Measurements from ENCODE around the gene ADAMTS4. TPM values are rescaled to one million over a fixed set of nuclear protein-coding genes. Genes with fewer than 3 reads are reported as not detected.

Gene ADAMTS4
- total and polyA plus RNA-seq, 2 donors (not counting 3 experiments of a cell fraction or from before 2014, with no cell fraction given): 2.5 to 13.6 TPM

DNA sequence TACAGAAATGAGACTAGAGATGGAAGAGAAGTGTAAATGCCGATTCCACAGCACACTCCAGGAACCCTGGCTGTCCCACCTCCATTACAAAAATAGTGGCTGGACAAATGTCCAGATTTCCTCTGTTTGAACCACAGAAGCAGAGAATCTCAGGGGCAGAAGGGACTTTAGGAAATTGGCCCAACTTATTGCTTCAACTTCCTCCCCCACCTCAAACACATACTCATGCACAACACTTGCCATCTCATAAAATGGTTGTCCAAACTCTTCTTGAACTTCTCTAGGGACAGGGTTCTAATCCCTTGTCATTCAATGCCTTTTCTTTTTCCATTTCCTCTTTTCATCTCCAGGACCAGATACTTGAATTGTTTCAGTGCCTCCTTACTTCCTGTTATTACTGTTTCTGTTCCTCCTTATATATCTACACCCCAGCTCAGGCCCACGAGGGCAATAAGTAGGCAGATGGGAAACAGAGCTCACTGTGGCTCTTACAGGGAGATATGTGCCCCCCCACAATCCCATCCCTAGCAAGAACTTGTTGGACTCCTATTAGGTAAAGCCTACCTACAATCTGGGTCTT, 13.0 kb downstream of the ADAMTS4 start:
- Histone ChIP-seq H3K9ac (replicated peaks; ENCODE audit: extremely low read depth, insufficient read depth, low read length) (no peak overlapping the region), H3K27ac (ENCODE audit: insufficient read depth, low read depth, low read length) (peak overlapping the region; percentile 48), H3K4me1 (ENCODE audit: control insufficient read depth, extremely low read depth, insufficient read depth, low read length) (peaks cover 28% of the 10 kb centered on the region), H3K4me3 (replicated peaks in 1 of 3; ENCODE audit: insufficient read depth in 1 of 3, low read depth in 1 of 3, low read length in 3 of 3) (no peak overlapping the region), H3K27me3 (ENCODE audit: control insufficient read depth in 2 of 2, insufficient read depth in 2 of 2, low read length in 2 of 2) (no peaks in the 10 kb centered on the region), H4K20me1 (replicated peaks; ENCODE audit: control insufficient read depth, extremely low read depth, insufficient read depth, low read length) (no peaks in the 10 kb centered on the region), H2AFZ (ENCODE audit: low read depth, low read length) (peak overlapping the region; percentile 45), H3K79me2 (ENCODE audit: control insufficient read depth, insufficient read depth, low read length) (no peaks in the 10 kb centered on the region), H3K9me3 (replicated peaks; ENCODE audit: control insufficient read depth, insufficient read depth, low read length) (no peaks in the 10 kb centered on the region), H3K4me2 (ENCODE audit: insufficient read depth, low read length) (peak overlapping the region; percentile 56), H3K9me1 (replicated peaks; ENCODE audit: control insufficient read depth, extremely low read depth, insufficient read depth, low read length) (no peaks in the 10 kb centered on the region), H3K36me3 (ENCODE audit: control insufficient read depth in 2 of 2, extremely low read depth in 1 of 2, insufficient read depth in 2 of 2, low read length in 2 of 2) (no peaks in the 10 kb centered on the region)
- DNase-seq (ENCODE audit: low read depth, low spot score): no peak
- intact Hi-C loops (cut with micrococcal nuclease): loop anchor here (1.0 to 2.0 kb wide), 2 partner anchors 14 to 39 kb away; no protein-coding TSS in a partner anchor
- FAIRE-seq: no peak
- POLR2A ChIA-PET: interaction anchor here (0.7 kb wide), 2 partner anchors 139 to 197 kb away, joined by 3 read pairs; no protein-coding TSS in a partner anchor
- dilution Hi-C loops (cut with MboI; ENCODE audit: extremely low pct_ligation_motif_present, low sequenced_read_pairs): no loop called here
- no TSS peak for BruUV-seq (replicated peaks)
- CTCF ChIA-PET: interaction anchor here (0.6 to 1.5 kb wide), 3 partner anchors 15 to 189 kb away, joined by 3 to 4 read pairs (median 4); no protein-coding TSS in a partner anchor
- TF ChIP-seq GATA2 (IDR thresholded peaks at IDR 0.05; ENCODE audit: insufficient read depth, insufficient read length, low read depth, low read length) (no peak), FOS (IDR thresholded peaks at IDR 0.05; ENCODE audit: borderline replicate concordance, insufficient read depth, low read length) (no peak), POLR2A (IDR thresholded peaks at IDR 0.05; ENCODE audit: low read depth, low read length) (no peak), POLR2AphosphoS5 (IDR thresholded peaks at IDR 0.05; ENCODE audit: insufficient read depth, low read depth, low read length) (no peak), EZH2 (IDR thresholded peaks at IDR 0.05; ENCODE audit: borderline replicate concordance, low read depth, low read length, severe bottlenecking) (no peak), JUN (IDR thresholded peaks at IDR 0.05; ENCODE audit: borderline replicate concordance, insufficient read depth, insufficient read length, low read depth) (no peak), MYC (IDR thresholded peaks at IDR 0.05; ENCODE audit: low read depth, low read length) (no peak)
- TF ChIP-seq, protein P1, sequence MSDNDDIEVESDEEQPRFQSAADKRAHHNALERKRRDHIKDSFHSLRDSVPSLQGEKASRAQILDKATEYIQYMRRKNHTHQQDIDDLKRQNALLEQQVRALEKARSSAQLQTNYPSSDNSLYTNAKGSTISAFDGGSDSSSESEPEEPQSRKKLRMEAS (IDR thresholded peaks at IDR 0.05; ENCODE audit: insufficient read depth, insufficient read length): no peak
- TF ChIP-seq, protein P2, sequence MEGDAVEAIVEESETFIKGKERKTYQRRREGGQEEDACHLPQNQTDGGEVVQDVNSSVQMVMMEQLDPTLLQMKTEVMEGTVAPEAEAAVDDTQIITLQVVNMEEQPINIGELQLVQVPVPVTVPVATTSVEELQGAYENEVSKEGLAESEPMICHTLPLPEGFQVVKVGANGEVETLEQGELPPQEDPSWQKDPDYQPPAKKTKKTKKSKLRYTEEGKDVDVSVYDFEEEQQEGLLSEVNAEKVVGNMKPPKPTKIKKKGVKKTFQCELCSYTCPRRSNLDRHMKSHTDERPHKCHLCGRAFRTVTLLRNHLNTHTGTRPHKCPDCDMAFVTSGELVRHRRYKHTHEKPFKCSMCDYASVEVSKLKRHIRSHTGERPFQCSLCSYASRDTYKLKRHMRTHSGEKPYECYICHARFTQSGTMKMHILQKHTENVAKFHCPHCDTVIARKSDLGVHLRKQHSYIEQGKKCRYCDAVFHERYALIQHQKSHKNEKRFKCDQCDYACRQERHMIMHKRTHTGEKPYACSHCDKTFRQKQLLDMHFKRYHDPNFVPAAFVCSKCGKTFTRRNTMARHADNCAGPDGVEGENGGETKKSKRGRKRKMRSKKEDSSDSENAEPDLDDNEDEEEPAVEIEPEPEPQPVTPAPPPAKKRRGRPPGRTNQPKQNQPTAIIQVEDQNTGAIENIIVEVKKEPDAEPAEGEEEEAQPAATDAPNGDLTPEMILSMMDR (IDR thresholded peaks at IDR 0.05; ENCODE audit: extremely low read depth in 1 of 2, insufficient read depth in 1 of 2, low read depth in 1 of 2, low read length in 2 of 2): no peak

Measured in endothelial cell of umbilical vein (primary cell).